Measurements from ENCODE around the gene TRIO. TPM values are rescaled to one million over a fixed set of nuclear protein-coding genes. Genes with fewer than 3 reads are reported as not detected.

The TRIO gene
- total and polyA plus RNA-seq, 2 donors (not counting 3 experiments of a cell fraction or from before 2014, with no cell fraction given): 82.9 to 248 TPM

- CTCF ChIA-PET: interaction anchor here (1.1 to 1.5 kb wide), 3 partner anchors 10 to 105 kb away, joined by 4 to 5 read pairs (median 4); no protein-coding TSS in a partner anchor
- no peaks in the 10 kb centered on the region for H3K27me3 ChIP-seq (ENCODE audit: control insufficient read depth in 2 of 2, insufficient read depth in 2 of 2, low read length in 2 of 2)
- no peaks in the 10 kb centered on the region for H4K20me1 ChIP-seq (replicated peaks; ENCODE audit: control insufficient read depth, extremely low read depth, insufficient read depth, low read length)
- no peaks in the 10 kb centered on the region for H3K36me3 ChIP-seq (ENCODE audit: control insufficient read depth in 2 of 2, extremely low read depth in 1 of 2, insufficient read depth in 2 of 2, low read length in 2 of 2)
- no peaks in the 10 kb centered on the region for H3K9me3 ChIP-seq (replicated peaks; ENCODE audit: control insufficient read depth, insufficient read depth, low read length)
- no peak for TF ChIP-seq MAX (IDR thresholded peaks at IDR 0.05; ENCODE audit: insufficient read depth, insufficient read length)
- no peak for TF ChIP-seq JUN (IDR thresholded peaks at IDR 0.05; ENCODE audit: borderline replicate concordance, insufficient read depth, insufficient read length, low read depth)
- TF ChIP-seq CTCF (IDR thresholded peaks at IDR 0.05; ENCODE audit: extremely low read depth in 1 of 2, insufficient read depth in 1 of 2, low read depth in 1 of 2, low read length in 2 of 2): no peak
- no peak for TF ChIP-seq MYC (IDR thresholded peaks at IDR 0.05; ENCODE audit: low read depth, low read length)
- no peak for TF ChIP-seq EZH2 (IDR thresholded peaks at IDR 0.05; ENCODE audit: borderline replicate concordance, low read depth, low read length, severe bottlenecking)
- TF ChIP-seq FOS (IDR thresholded peaks at IDR 0.05; ENCODE audit: borderline replicate concordance, insufficient read depth, low read length): no peak
- TF ChIP-seq POLR2A (IDR thresholded peaks at IDR 0.05; ENCODE audit: low read depth, low read length): no peak
- no peak for TF ChIP-seq GATA2 (IDR thresholded peaks at IDR 0.05; ENCODE audit: insufficient read depth, insufficient read length, low read depth, low read length)
- TF ChIP-seq POLR2AphosphoS5 (IDR thresholded peaks at IDR 0.05; ENCODE audit: insufficient read depth, low read depth, low read length): no peak
- no peak overlapping the region for H3K27ac ChIP-seq (ENCODE audit: insufficient read depth, low read depth, low read length)
- H3K9me1 ChIP-seq (replicated peaks; ENCODE audit: control insufficient read depth, extremely low read depth, insufficient read depth, low read length): no peaks in the 10 kb centered on the region
- no TSS peak for BruUV-seq (replicated peaks)
- peaks cover 44% of the 10 kb centered on the region for H3K4me1 ChIP-seq (ENCODE audit: control insufficient read depth, extremely low read depth, insufficient read depth, low read length)
- DNase-seq (ENCODE audit: low read depth, low spot score): no peak
- intact Hi-C loops (cut with micrococcal nuclease) (no loop called here), dilution Hi-C loops (cut with MboI; ENCODE audit: extremely low pct_ligation_motif_present, low sequenced_read_pairs) (loop anchor here (25.0 kb wide), 1 partner anchor 121 kb away; the partner anchor contains the start of gene TRIO)
- H3K4me3 ChIP-seq (replicated peaks in 1 of 3; ENCODE audit: insufficient read depth in 1 of 3, low read depth in 1 of 3, low read length in 3 of 3): no peak overlapping the region
- peak; percentile 26 for FAIRE-seq
- POLR2A ChIA-PET: no interaction called here
- no peak overlapping the region for H2AFZ ChIP-seq (ENCODE audit: low read depth, low read length)
- H3K4me2 ChIP-seq (ENCODE audit: insufficient read depth, low read length): peak overlapping the region; percentile 67
- H3K79me2 ChIP-seq (ENCODE audit: control insufficient read depth, insufficient read depth, low read length): peaks cover 99% of the 10 kb centered on the region
- H3K9ac ChIP-seq (replicated peaks; ENCODE audit: extremely low read depth, insufficient read depth, low read length): no peak overlapping the region
These were observed 114.9 kb downstream of the TRIO start for GRCh38 chr5:14257995-14258403.
